ENCODE results near the gene CD164.
"Not testable (repeated sequence)": the region's sequence is repeated elsewhere in the genome, so short reads cannot be mapped to it uniquely, and the experiment has no call there.

CD164 gene

GRCh38 chr6:109373762-109374161 lies 8.5 kb downstream of the CD164 start:
- DNase-seq = no peak

DNA sequence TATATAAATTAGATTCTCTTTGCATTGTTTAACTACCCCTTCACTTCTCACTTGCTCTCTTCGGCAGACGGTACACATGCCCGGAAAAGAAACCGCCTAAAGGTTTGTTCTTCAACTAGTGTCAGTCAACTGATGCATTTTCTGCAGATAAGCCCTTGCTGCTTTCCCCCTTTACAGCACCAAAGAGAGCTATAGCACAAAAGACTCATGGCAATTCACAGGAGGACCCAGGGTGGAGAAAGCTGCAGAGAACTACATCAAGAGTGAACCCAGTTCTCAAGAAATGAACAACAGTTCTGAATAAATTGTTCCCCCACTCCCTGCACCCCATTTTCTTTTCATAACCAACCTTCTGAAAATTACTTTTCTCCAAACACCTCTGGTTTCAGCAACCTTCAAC lies 8.9 kb downstream of the CD164 start:
- DNase-seq = no peak

- DNase-seq = no peak
Measured at GRCh38 chr6:109372130-109372529, 10.1 kb downstream of the CD164 start.

DNA sequence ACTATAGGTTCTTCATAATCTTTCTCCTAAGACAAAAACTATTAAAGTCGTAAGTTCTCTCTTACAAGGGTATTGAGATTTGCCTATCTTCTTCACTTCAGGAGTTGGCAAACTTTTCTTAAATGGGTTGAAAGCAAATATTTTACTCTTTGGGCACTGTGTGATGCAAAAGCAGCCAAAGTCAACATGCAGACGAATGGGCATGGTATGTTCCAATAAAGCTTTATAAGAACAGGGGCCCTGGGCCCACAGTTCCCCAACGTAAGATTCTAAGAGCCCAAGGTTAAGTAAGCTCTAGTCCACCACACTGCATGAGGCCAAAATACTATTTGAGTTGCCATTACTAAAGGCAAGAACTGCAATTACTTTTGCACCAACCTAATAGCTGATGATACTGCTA lies 11.5 kb downstream of the CD164 start:
- no peak for DNase-seq

GRCh38 chr6:109370336-109370735 lies 11.9 kb downstream of the CD164 start:
- DNase-seq = no peak

DNA sequence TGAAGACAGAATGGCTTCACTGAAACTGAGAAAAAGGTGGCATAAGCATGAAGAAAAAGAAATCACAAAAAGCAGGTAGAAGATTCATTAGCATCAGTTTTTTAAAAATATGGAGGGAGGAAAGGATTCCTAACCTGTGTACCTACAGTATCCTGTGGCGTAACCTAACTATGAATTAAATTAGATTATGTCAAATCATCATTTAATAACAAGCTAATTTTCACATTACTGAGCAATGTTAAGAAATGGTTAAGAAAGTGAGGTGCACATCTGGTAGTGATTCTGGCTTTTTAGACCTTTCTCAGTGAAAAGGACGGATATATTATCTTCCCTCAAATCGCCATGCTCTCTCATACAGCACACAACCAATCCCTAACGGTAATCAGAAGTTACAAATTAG lies 12.5 kb downstream of the CD164 start:
- no peak for DNase-seq

DNA sequence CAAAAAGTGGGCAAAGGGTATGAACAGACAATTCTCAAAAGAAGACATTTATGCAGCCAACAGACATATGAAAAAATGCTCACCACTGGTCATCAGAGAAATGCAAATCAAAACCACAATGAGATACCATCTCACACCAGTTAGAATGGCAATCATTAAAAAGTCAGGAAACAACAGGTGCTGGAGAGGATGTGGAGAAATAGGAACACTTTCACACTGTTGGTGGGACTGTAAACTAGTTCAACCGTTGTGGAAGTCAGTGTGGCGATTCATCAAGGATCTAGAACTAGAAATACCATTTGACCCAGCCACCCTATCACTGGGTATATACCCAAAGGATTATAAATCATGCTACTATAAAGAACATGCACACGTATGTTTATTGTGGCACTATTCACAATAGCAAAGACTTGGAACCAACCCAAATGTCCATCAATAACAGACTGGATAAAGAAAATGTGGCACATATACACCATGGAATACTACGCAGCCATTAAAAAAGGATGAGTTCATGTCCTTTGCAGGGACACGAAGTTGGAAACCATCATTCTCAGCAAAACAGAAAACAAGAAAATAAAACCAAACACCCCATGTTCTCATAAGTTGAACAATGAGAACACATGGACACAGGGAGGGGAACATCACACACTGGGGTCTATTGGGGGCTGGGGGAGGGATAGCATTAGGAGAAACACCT lies 17.7 kb downstream of the CD164 start:
- not testable (repeated sequence) for DNase-seq

DNA sequence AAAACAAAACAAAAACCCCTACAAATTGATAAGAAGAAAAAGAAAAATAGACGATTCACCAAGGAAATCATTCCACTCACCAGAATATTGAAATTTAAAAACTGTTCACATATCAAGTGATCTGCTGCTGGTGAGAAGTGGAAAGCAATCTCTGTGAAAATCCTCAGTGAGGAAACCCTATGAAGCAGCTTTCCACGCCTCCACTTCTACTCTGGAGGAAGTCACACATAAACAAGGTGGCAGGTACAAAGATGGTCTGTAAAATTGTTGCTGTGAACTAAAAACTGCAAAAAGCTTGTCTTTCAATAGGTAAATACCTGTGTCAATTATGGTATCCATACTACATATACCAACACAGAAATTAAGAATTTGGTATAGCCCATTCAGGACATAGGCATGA lies 18.5 kb downstream of the CD164 start:
- no peak for DNase-seq

DNA sequence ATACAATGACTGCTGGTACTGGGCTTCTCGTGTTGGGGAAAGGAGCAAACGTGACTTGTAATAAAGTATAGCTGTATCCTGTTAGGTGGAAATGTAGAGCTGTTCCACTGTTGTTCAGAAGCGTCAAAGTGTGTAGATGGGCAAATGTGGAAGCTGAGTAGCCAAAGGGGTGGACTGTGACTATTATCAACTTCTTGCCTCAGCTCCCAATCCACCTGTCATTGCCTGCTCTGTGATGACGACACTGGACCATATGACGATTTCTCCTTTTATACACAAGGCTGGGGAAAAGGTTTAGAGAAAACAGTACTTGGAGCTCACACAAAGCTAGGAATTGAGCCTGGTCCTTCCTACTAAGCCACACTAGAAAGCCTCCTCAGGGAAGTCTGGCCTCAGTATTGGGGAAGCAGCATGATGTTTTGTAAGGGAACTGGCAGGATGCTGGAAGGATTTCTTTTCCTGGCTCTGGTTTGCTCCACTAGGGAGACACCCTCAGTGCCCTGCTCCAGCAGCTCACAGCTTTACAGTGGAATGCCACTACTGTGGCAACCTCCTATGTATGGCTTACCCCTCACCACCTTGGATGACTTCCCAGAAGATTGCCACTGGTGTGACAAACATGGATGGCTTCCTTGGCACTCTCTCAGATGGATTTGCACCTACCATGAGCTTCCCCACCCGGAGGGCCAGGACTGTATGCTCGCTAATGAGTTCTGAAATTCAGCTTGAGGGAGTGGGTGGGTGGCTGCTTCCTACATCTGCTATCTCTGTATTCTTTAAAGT lies 20.0 kb downstream of the CD164 start:
- DNase-seq = no peak

- no peak for DNase-seq
Measured at GRCh38 chr6:109360791-109361190, 21.5 kb downstream of the CD164 start.

GRCh38 chr6:109360281-109360680 lies 22.0 kb downstream of the CD164 start:
- no peak for DNase-seq

GRCh38 chr6:109359248-109359647 lies 23.0 kb downstream of the CD164 start:
- DNase-seq = no peak

DNA sequence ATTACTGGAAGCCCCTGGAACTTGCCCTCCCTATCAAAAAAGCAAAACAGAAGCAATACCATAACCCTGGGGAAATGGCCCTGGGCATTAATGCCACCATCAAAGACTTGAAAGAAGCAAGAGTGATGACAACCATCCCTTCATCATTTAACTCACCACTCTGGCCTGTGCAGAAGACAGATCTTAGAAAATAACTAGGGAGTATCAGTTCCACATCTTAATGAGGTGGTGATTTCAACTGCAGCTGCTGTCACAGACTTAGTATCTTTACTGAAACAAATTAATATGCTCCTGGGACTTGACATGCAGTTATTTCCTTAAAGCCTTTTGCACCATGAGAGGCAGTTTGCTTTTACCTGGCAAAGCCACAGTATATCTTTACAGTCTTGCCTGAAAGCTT lies 24.1 kb downstream of the CD164 start:
- no peak for DNase-seq

DNA sequence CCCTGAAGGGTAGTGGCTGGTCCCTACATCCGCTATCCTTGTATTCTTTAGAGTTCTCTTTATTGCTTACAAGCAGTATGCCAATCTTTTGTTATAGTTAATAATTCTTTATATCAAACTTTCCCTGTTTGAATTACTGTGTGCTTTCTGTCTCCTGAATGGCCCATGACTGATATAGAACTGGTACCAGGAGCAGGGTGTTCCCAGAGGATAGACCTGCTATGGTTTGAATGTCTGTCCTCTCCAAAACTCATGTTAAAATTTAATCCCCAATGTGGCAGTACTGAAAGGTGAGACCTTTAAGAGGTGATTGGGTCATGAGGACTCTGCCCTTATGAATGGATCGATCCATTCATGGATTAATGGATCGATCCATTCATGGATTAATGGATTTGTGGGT lies 26.0 kb downstream of the CD164 start:
- DNase-seq = no peak

DNA sequence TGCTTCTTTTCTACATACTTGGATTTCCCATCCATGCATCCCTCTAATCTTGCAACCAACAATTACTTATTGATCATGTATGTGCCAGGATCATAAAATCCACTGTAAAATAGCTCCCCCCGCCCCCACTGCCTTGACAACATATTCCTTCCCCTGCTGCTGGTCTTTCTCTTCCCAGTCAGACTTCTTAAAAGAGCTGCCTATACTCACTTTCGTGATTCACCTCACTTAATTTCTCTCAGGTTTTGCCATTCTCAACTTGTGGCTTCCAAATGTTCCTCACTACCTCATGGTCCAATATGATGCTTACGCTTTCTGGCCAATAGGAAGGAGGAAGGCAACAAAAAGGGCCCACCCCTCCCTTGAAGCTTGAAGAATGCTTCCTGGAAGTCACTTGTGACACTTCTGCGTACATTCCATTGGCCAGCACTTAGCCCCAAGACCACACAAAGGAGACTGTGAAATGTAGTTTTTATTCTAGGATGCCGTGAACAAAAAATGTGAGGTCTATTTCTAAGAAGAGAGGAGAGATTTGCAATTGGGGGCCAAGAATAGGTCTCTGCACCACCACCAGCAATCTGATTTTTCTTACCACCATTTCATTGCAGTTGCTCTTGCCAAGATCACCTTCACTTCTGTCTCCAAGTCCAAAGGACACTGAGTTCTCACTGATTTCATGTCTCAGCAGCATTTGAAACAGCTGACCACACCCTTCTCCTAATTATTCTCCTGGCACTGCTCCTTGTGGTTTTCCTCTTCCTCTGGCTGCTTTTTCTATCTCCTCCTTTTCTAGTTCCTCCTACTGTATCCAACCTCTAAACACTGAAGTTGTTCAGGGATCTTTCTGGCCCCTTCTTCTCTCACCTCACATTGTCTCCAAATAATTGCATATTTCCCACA lies 30.8 kb downstream of the CD164 start:
- DNase-seq = no peak

GRCh38 chr6:109349419-109349987 lies 32.8 kb downstream of the CD164 start:
- DNase-seq = no peak

DNA sequence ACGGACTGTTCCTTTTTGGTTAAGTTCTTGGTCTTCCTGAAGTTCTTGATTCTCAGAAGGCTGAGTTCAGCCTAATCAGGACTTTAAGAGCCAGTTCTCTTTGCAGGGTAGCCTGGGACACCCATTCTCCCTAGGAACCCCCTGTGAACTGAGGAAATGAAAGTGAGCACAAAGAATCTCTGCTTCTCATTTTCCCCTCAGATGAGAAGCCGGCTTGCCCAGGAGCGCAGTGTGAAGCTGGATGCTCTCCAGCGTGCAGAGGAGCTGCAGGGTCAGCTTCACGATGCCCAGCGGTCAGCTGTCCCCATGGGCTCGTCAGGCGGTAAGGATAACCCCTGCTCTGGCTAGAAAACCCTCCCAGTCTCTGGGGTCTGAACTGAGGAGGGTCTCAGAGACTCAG lies 34.0 kb downstream of the CD164 start:
- DNase-seq = no peak

- DNase-seq = no peak
Measured at GRCh38 chr6:109347779-109348178, 34.5 kb downstream of the CD164 start.

- DNase-seq = no peak
Measured at GRCh38 chr6:109345986-109346385, 36.3 kb downstream of the CD164 start.

- no peak for DNase-seq
Measured at GRCh38 chr6:109344226-109344625, 38.0 kb downstream of the CD164 start.

DNA sequence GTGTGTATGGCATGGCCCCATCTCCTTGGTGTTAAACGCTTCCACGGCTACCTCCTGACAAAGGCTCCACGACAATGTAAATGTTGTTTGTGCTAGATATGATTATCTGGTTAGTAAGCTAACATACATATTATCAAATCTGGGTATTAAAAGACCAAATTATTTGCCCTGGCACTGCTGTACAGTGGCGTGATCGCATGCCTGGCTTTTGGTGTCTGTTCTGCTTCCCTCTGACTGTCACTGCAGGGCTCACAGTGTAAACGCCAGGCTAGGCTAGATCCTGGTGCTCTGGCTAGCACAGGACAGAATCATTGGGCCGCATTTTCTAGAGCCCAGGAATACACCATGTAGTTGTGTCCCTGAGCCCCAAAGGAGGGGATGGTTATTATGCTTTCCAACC lies 38.7 kb downstream of the CD164 start:
- DNase-seq = no peak

- DNase-seq = no peak
Measured at GRCh38 chr6:109342911-109343310, 39.4 kb downstream of the CD164 start.

GRCh38 chr6:109342506-109342905 lies 39.8 kb downstream of the CD164 start:
- DNase-seq = no peak
